IMR-90 (cell line): ENCODE data around the gene TM4SF5. TPM values are rescaled to one million over a fixed set of nuclear protein-coding genes. Genes with fewer than 3 reads are reported as not detected.

Experiments
- ATAC-seq: fragments of 200-7000 bp; cut with Tn5 transposase; 2 replicates; pipeline ENCODE4 v1.9.1; 2020; ENCODE audit warnings: low read depth, mild to moderate bottlenecking, moderate library complexity
- BruUV-seq: library from RNA; stranded (reverse); fragments of 400-500 nt; replicated peaks from 2 replicates; lab custom pipeline; 2021; lab: Mats Ljungman, UMichigan
- CTCF ChIA-PET: fragments of 300-600 bp; formaldehyde crosslinking; extraction: SDS; loops from one replicate; lab custom pipeline; 2021; ENCODE audit warnings: antibody characterized with exemption; lab: Yijun Ruan, JAX
- POLR2A ChIA-PET: fragments of 300-600 bp; sonication (Branson Sonifier 250); formaldehyde crosslinking; loops from one replicate; lab custom pipeline; 2022; ENCODE audit warnings: antibody characterized with exemption; ENCODE audit not compliant: unreplicated experiment; lab: Charles Lee
- DNase-seq: peaks from one replicate; pipeline ENCODE4 v3.0.0; 2013
- H2AFZ ChIP-seq: replicated peaks from 2 replicates; pipeline ENCODE3; 2013; ENCODE audit warnings: low read length, mild to moderate bottlenecking; ENCODE audit not compliant: poor library complexity
- H2AK5ac ChIP-seq: 2 replicates; pipeline ENCODE4 v1.6.1; 2013; ENCODE audit warnings: low read depth, low read length, inconsistent platforms
- H2AK9ac ChIP-seq: replicated peaks from 2 replicates; pipeline ENCODE3; 2013; ENCODE audit warnings: mild to moderate bottlenecking, low read depth, low read length, moderate library complexity; ENCODE audit not compliant: poor library complexity
- H2BK120ac ChIP-seq: 2 replicates; pipeline ENCODE4 v1.6.1; 2013; ENCODE audit warnings: low read depth, low read length, inconsistent platforms
- H2BK15ac ChIP-seq: 3 replicates; pipeline ENCODE4 v1.6.1; 2013; ENCODE audit warnings: low read depth, low read length, inconsistent platforms
- H2BK20ac ChIP-seq: 2 replicates; pipeline ENCODE4 v1.6.1; 2013; ENCODE audit warnings: low read depth, mild to moderate bottlenecking, inconsistent platforms, low read length, moderate library complexity
- H2BK5ac ChIP-seq: 2 replicates; pipeline ENCODE4 v1.6.1; 2013; ENCODE audit warnings: mild to moderate bottlenecking, low read depth, low read length, inconsistent platforms; ENCODE audit not compliant: poor library complexity, severe bottlenecking
- H3K14ac ChIP-seq: replicated peaks from 2 replicates; pipeline ENCODE4 v1.6.1; 2013; ENCODE audit warnings: low read depth, low read length, inconsistent platforms
- H3K18ac ChIP-seq: 2 replicates; pipeline ENCODE4 v1.6.1; 2013; ENCODE audit warnings: low read depth, low read length, control low read depth
- H3K23ac ChIP-seq: 2 replicates; pipeline ENCODE4 v1.6.1; 2013; ENCODE audit warnings: low read depth, low read length, inconsistent platforms
- H3K27ac ChIP-seq: 2 replicates; pipeline ENCODE4 v1.5.1; 2013; ENCODE audit warnings: mild to moderate bottlenecking, control low read depth, low read length; ENCODE audit not compliant: insufficient read depth
- H3K27me3 ChIP-seq: 2 replicates; pipeline ENCODE4 v1.6.1; 2013; ENCODE audit warnings: low read length; ENCODE audit not compliant: control insufficient read depth, insufficient read depth
- H3K36me3 ChIP-seq: 2 replicates; pipeline ENCODE4 v1.6.1; 2013; ENCODE audit warnings: low read length, mixed read lengths; ENCODE audit not compliant: control insufficient read depth, insufficient read depth
- H3K4ac ChIP-seq: 2 replicates; pipeline ENCODE4 v1.6.1; 2013; ENCODE audit warnings: low read depth, low read length, inconsistent platforms
- H3K4me1 ChIP-seq: 2 replicates; pipeline ENCODE4 v1.6.1; 2013; ENCODE audit warnings: low read length, mixed read lengths; ENCODE audit not compliant: control insufficient read depth, insufficient read depth
- H3K4me2 ChIP-seq: 2 replicates; pipeline ENCODE4 v1.6.1; 2013; ENCODE audit warnings: low read depth, mild to moderate bottlenecking, control low read depth, low read length, moderate library complexity
- H3K4me3 ChIP-seq: 2 replicates; pipeline ENCODE4 v1.5.1; 2013; ENCODE audit warnings: low read depth, mild to moderate bottlenecking, control low read depth, low read length, moderate library complexity; ENCODE audit not compliant: insufficient read depth
- H3K56ac ChIP-seq: 2 replicates; pipeline ENCODE4 v1.6.1; 2013; ENCODE audit warnings: low read length, inconsistent platforms; ENCODE audit not compliant: insufficient read depth; ENCODE audit errors: extremely low read depth
- H3K79me1 ChIP-seq, 2 experiments: 2 replicates each; pipeline ENCODE4 v1.6.1; 2013; ENCODE audit warnings: low read length in 2 of 2, inconsistent platforms in 1 of 2, low read depth in 1 of 2
- H3K9ac ChIP-seq: 2 replicates; pipeline ENCODE4 v1.6.1; 2013; ENCODE audit warnings: low read depth, low read length, control low read depth
- H3K9me1 ChIP-seq: 2 replicates; pipeline ENCODE4 v1.6.1; 2013; ENCODE audit warnings: low read length, inconsistent platforms; ENCODE audit not compliant: insufficient read depth
- H3K9me3 ChIP-seq: 2 replicates; pipeline ENCODE4 v1.6.1; 2013; ENCODE audit warnings: low read length; ENCODE audit not compliant: control insufficient read depth, insufficient read depth
- H4K20me1 ChIP-seq: 2 replicates; pipeline ENCODE4 v1.6.1; 2013; ENCODE audit warnings: low read length, inconsistent platforms; ENCODE audit not compliant: insufficient read depth
- H4K5ac ChIP-seq: 2 replicates; pipeline ENCODE4 v1.6.1; 2013; ENCODE audit warnings: mild to moderate bottlenecking, low read depth, low read length, control low read depth
- H4K8ac ChIP-seq, 2 experiments: 2 replicates each; pipeline ENCODE4 v1.6.1; 2013; ENCODE audit warnings: low read depth in 2 of 2, low read length in 2 of 2, control low read depth in 1 of 2, inconsistent platforms in 1 of 2
- H4K91ac ChIP-seq: 2 replicates; pipeline ENCODE4 v1.6.1; 2013; ENCODE audit warnings: low read depth, low read length, inconsistent platforms; ENCODE audit not compliant: insufficient read depth
- BHLHE40 ChIP-seq: fragments of 150-350 bp; IDR thresholded peaks from 2 replicates; pipeline ENCODE4 v1.6.1; 2016; ENCODE audit warnings: mild to moderate bottlenecking, low read depth, low read length
- CEBPB ChIP-seq: IDR thresholded peaks from 2 replicates; pipeline ENCODE4 v1.6.1; 2012; ENCODE audit warnings: low read depth, low read length, improper control_type of control experiment
- CTCF ChIP-seq: conservative IDR thresholded peaks from 2 replicates; pipeline ENCODE4 v1.5.1; 2012; ENCODE audit warnings: mild to moderate bottlenecking, low read depth, low read length, improper control_type of control experiment
- ELK1 ChIP-seq: fragments of 150-350 bp; IDR thresholded peaks from 2 replicates; pipeline ENCODE4 v1.6.1; 2016; ENCODE audit warnings: low read depth, mild to moderate bottlenecking, low read length, moderate library complexity, borderline replicate concordance
- FOS ChIP-seq: fragments of 150-350 bp; IDR thresholded peaks from 2 replicates; pipeline ENCODE4 v1.6.1; 2016; ENCODE audit warnings: low read depth, low read length
- MAFK ChIP-seq: IDR thresholded peaks from 2 replicates; pipeline ENCODE4 v1.6.1; 2012; ENCODE audit warnings: low read depth, low read length, improper control_type of control experiment
- MAZ ChIP-seq: IDR thresholded peaks from 2 replicates; pipeline ENCODE4 v1.6.1; 2012; ENCODE audit warnings: low read depth, mild to moderate bottlenecking, low read length, improper control_type of control experiment, moderate library complexity, borderline replicate concordance
- POLR2A ChIP-seq: IDR thresholded peaks from 2 replicates; pipeline ENCODE4 v1.6.1; 2012; ENCODE audit warnings: mild to moderate bottlenecking, low read depth, low read length
- RAD21 ChIP-seq: IDR thresholded peaks from 2 replicates; pipeline ENCODE4 v1.6.1; 2012; ENCODE audit warnings: low read length, improper control_type of control experiment
- RCOR1 ChIP-seq: IDR thresholded peaks from 2 replicates; pipeline ENCODE4 v1.6.1; 2012; ENCODE audit warnings: mild to moderate bottlenecking, low read length, improper control_type of control experiment; ENCODE audit not compliant: insufficient replicate concordance
- RFX5 ChIP-seq: IDR thresholded peaks from 2 replicates; pipeline ENCODE4 v1.8.0; 2012; ENCODE audit warnings: low read depth, mild to moderate bottlenecking, low read length, moderate library complexity
- WGBS, 2 experiments: methylation state at CpG; one replicate each; pipeline versions ENCODE4 v1.1.5 to v1.1.7; 2013; ENCODE audit warnings: missing lambda C conversion rate in 2 of 2; ENCODE audit not compliant: insufficient read length in 1 of 2; ENCODE audit errors: extremely low coverage in 2 of 2; 5-methylcytosine and 5-hydroxymethylcytosine counted together
- dilution Hi-C: fragments of 300-500 bp; cut with HindIII; formaldehyde crosslinking; loops from one replicate; pipeline ENCODE4 v1.14.3; 2018; ENCODE audit warnings: low sequenced_read_pairs; ENCODE audit not compliant: unreplicated experiment
- in situ Hi-C: fragments of 300-500 bp; cut with MboI; formaldehyde crosslinking; loops from 3 replicates; pipeline ENCODE4 v1.14.3; 2019; ENCODE audit warnings: low sequenced_read_pairs, inconsistent platforms, mixed read lengths
- intact Hi-C: fragments of 100-400 bp; cut with micrococcal nuclease; formaldehyde crosslinking; loops from 2 replicates; pipeline ENCODE4 v1.10.0; 2022
- polyA plus RNA-seq, 3 experiments: library from polyadenylated mRNA; depleted of rRNA; stranded (reverse); fragments of >200 nt; gene quantifications; 2 replicates each; pipeline ENCODE4 v1.2.3, GENCODE V29; 2012; ENCODE audit warnings: low replicate concordance in 1 of 3
- total RNA-seq: library from RNA; depleted of rRNA; stranded (reverse); fragments of >200 nt; gene quantifications from 2 replicates; pipeline ENCODE4 v1.2.3, GENCODE V29; 2012
- TF ChIP-seq, protein P1 (sequence below): fragments of 150-350 bp; IDR thresholded peaks from 2 replicates; pipeline ENCODE4 v1.6.1; 2017; ENCODE audit warnings: mild to moderate bottlenecking, antibody characterized with exemption, low read length, low read depth

Gene TM4SF5
- total and polyA plus RNA-seq, 2 of the 4 experiments (the other 2 are of a cell fraction), result not detected

DNA sequence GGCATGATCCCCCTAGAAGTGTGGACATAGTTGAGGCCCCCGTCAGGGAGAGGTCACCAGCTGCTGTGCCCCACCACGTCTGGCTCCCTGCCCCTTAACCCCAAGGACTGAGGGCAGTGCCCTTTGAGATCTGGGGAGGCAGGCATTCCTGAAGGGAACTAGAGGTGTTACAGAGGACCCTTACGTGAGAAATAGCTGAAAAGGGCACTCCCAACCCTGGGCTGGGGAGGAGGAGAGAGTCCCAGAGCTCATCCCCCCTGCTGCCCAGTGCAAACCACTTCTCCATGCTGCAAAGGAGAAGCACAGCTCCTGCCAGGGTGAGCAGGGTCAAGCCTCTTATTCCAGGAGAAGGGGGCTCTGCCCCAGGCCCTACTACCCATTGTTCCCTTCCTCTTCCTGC, 51.1 kb downstream of the TM4SF5 start:
- intact Hi-C loops, result no loop called here

More for the DNA sequence above, 51.1 kb downstream of the TM4SF5 start:
- Histone ChIP-seq H2AK5ac (no peak overlapping the region), H4K91ac (no peak overlapping the region), H3K27me3 (no peaks in the 10 kb centered on the region), H2BK20ac (no peak overlapping the region), H2AFZ (no peak overlapping the region), H3K18ac (no peak overlapping the region), H3K79me1 (no peaks in the 10 kb centered on the region), H3K4ac (no peak overlapping the region), H3K4me3 (no peak overlapping the region), H2AK9ac (no peak overlapping the region), H2BK15ac (no peak overlapping the region), H3K4me2 (no peak overlapping the region), H3K9me3 (no peaks in the 10 kb centered on the region), H3K4me1 (no peaks in the 10 kb centered on the region), H4K5ac (no peak overlapping the region), H4K8ac (no peak overlapping the region), H4K20me1 (no peaks in the 10 kb centered on the region), H3K27ac (no peak overlapping the region), H3K36me3 (peaks cover 31% of the 10 kb centered on the region), H2BK120ac (no peak overlapping the region), H2BK5ac (no peak overlapping the region), H3K56ac (no peak overlapping the region), H3K9ac (no peak overlapping the region), H3K9me1 (no peaks in the 10 kb centered on the region), H3K14ac (no peak overlapping the region), H3K23ac (no peak overlapping the region)
- in situ Hi-C loops, result no loop called here
- DNase-seq (no peak), ATAC-seq (no peak)
- TF ChIP-seq, protein P1, sequence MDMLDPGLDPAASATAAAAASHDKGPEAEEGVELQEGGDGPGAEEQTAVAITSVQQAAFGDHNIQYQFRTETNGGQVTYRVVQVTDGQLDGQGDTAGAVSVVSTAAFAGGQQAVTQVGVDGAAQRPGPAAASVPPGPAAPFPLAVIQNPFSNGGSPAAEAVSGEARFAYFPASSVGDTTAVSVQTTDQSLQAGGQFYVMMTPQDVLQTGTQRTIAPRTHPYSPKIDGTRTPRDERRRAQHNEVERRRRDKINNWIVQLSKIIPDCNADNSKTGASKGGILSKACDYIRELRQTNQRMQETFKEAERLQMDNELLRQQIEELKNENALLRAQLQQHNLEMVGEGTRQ, result no peak
- TF ChIP-seq CEBPB (no peak), RAD21 (no peak), ELK1 (no peak), POLR2A (no peak), RFX5 (no peak), RCOR1 (no peak), BHLHE40 (no peak), MAZ (no peak), FOS (no peak), CTCF (no peak), MAFK (no peak)
- dilution Hi-C loops, result no loop called here
- no CpG with 5 or more reads among the region's 3 CpGs for WGBS, 2 experiments
- ChIA-PET CTCF (no interaction called here), POLR2A (interaction anchor here (0.6 kb wide), 1 partner anchor 14 kb away, joined by 3 read pairs; no protein-coding TSS in a partner anchor)
- BruUV-seq, result no TSS peak
